GM21737 (cell line): ENCODE measurements around the gene OPRL1.

Source experiments
- ATAC-seq: cut with Tn5 transposase; IDR thresholded peaks from one replicate; pipeline ENCODE4 v1.9.1; 2021; ENCODE audit warnings: mild to moderate bottlenecking, moderate library complexity; ENCODE audit not compliant: unreplicated experiment

OPRL1 gene

DNA sequence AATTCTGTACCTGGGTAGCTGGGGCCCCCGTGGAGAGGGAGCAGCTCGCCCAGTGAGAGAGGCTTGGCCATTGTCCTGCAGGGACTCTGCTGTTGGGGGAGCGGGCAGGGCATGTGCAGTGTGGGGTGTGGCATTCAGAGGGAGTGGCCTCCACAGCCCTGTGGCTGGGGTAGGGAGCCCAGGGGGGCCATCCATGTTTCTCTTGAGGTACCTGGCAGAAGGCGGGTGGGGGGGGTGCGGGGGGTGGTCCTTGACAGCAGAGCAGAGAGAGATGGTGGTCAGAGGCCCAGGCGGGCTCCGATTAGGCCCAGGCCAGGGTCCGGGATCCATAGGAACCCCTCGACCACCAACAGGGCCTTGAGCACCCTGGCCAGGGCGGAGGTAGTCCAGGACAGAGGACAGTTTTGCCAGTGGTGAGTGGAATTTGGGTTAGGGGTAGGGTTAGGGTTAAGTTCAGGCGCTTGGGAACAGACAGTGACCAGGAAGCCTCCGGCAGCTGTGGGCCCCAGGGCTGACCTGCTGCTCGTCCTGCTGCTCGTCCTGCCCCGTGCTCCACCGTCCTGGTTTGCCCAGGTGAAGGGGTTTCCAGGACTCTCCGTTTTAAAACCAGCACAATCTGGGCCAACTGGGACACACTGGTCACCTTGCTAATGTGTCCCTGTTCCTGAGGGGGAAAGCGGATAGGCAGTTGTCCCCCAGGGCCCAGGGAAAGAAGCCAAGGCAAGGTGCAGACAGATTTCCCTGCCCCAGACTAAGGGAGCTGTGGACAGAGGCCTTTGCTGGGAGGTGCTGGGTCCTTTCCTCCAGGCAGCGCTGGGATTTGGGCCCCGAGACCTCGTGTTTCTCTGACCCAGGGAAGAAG lies 59.5 kb downstream of the OPRL1 start:
- no peak for ATAC-seq

DNA sequence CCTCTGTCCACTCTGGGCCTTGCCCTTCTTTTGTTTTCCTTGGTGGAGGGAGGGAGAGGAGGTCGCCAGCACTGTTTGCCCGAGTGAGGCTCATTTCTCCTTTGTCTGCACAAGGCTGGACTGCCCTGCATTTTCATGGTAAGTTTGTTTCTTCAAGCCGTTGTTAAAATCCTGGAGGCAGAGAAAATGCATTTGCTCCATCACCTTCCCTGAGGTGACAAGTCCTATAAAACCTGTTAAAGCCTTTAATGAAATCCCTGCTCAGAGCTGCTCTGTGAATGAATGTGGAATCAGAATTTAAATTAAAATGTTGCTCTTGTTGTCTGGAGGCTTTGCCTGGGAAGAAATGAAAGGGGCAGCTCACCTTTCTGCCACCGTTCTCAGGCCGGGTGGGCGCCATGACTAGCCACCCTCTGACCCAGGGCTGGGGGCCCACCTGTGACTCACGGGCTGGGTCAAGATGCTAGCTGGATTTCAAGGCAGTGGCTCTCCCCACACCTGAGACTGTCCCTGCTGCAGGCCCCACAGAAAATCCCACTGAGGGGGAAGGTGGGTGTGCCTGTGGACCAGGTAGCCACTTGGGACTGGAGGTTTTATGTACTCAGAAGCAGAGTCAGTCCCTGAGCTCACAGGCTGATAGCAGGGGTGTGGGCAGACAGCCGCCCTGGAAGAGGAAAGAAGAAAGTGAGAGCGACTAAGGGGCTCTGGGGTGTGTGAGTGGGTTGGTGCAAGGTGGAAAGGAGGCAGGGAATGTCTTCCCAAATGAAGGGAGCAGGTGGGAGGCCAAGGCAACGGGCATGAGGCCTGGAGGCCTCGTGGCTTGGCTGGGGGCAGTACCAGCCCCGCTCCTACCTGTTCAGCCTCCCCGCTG lies 60.4 kb downstream of the OPRL1 start:
- ATAC-seq = no peak

DNA sequence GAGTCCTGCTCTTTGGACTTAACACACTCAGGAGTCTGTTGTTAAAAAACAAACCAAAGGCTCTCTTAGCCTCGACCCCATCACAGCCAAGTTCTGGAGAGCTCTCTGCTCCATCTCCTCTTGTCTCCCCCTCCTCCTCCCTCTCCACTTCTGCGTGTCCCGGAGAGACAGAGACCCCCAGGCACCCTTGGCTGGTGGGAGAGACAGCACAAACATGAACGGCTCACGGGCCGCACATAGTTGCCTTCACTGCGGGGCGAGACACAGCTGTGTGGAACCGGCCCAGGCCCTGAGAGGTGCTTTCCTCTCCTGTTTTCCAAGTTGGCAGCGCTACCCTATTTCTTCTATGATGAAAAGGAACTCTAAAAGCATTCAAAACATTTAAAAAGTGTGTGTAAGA lies 61.1 kb downstream of the OPRL1 start:
- ATAC-seq = no peak

DNA sequence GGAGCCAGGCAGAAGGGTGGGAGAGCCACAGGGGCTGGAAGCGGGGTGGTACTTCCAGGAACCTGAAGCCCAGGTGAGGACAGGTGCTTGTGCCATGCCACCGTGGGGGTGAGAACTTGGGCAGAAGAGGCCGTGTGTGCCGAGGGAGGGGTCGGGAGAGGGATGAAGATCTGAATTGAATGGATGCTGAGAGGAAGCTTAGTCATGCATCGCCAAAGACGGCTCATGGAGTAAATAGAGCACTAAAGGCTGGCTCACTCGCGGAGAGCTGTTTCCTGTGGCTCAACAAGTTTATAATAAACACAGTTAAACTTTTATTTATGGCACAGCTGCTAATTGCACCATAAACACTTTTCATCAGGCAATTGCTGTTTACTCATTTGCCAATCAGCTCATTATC lies 62.7 kb downstream of the OPRL1 start:
- no peak for ATAC-seq

DNA sequence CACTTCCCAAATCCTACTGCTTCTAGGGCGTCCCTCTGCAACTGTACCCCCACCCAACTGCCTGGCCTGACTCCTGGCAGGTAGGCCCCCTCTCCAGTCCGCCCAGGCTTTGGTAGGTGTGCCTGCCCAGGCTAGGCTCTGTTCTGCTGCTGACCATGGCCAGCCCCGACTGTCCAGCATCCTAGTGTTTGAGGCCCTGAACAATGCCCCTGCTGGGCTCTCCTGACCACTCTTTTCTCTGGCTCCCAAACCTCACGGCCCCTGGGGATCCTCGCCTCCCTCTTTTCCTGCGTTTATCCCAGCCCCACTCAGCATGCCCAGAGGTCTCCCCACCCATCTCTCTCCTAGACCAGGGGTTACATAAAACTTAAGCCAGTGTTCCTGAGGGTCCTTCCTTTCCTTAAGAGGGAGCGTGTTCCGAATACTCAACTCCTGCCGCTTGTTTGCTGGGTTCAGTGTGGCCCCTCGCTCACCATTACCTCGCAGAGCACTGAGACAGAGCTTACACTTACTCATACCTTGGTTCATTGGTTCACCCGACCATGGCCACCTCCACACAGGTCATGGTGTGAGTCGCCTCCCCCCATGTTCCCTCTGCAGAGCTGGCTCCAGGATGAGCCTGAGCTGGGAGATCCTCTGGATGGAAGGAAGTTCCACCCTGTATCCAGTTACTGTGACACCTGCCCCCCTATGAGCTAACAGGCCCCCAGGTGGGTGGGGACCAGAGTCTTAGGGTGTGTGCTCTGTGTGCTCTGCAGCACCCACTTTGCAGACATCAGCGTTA lies 63.3 kb downstream of the OPRL1 start:
- ATAC-seq = no peak

DNA sequence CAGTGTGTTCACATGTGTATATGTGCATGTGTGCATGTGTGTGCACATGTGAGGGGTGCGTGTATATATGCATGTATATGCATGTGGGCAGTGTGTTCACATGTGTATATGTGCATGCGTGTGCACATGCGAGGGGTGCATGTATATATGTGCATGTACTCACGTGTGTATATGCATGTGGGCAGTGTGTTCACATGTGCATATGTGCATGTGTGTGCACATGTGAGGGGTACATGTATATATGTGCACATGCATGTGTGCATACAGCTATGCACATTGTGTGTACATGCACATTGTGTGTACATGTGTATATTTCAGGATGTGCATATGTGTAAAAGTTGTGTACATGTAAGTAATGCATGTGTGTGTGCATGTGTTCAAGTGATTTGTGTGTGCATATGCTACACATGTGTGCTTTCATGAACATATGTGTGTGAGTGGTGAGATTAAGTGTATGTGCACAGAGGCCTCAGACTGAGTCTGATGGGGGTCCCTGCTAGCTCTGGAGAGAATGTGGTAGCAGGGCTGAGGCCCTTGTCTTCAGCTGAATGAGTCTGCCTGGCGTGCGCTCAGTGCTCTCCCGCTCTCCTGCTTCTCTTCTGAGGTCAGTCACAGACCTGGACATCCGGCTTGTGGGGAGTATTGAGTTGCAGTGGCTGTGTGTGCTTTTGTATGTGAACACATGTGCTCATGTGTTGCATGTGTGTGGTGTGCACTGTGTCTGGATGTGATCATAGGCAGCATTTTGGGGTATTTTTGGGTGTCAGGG lies 64.4 kb downstream of the OPRL1 start:
- no peak for ATAC-seq

DNA sequence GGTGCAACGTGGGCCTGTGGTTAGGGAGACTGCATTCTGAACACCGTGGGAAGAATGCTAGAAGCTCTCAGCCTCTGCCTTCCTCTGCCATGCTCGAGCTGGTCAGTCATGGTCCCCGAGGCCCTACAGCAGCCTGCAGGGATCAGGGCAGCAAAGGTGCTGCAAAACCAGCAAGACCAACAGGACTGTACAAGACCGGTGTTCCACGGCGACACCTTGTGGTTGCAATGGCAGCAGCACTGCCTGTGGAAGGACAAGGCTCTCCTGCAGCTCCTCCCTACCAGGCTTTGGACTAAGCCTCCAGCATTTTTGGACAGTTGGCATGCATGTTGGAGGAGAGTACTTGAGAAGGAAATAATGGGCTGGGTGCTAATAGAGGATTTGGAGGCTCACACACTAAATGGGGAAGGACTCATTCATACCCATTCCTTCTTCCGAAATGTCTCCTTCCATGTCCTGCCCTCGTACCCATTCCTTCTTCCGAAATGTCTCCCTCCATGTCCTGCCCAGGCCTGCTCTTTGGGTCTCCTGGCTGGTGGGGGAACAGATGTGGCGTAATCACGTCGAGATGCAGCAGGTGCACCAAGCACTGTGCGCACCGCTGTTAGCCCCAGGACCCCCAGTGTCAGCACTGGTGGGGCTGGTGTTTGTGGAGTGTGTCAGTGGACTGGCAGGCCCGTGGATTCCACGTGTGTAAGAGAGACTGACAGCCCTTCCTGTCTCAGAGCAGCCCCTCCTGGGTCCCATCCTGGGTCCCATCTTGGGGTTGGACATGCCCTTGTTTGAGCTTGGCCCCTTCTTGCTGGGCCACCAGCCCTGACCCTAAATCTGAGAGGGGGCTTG lies 65.8 kb downstream of the OPRL1 start:
- no peak for ATAC-seq

DNA sequence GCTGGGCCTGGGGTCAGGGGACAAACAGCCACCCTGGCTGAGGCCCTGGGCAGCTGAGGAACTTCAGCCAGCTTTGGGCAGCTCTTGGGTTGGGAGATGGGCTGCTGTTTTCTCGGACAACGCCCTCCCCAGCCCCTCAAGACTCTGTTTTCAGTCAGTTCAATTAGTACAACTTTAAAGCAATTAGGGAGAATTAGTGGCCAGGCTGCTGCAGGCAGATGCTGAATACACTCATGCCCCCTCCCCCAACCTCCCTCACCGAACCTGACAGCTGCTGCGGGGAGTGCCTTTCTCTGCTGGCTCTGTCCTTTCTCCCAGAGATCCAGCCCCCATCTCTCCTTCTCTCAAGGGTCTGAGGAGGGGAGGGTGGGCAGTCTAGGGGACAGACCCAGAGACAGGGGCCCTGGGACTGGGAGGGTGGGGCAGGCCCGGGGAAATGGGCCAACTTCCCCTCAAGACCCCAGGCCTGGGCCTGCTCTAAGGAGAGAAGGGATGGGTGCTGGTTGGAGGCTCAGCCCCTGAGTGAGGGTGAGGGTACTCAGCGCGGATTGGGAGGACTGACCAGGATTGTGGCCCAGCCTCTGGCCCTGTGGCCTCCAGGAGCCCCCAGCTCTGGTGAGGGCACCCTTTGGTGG lies 66.5 kb downstream of the OPRL1 start:
- no peak for ATAC-seq

DNA sequence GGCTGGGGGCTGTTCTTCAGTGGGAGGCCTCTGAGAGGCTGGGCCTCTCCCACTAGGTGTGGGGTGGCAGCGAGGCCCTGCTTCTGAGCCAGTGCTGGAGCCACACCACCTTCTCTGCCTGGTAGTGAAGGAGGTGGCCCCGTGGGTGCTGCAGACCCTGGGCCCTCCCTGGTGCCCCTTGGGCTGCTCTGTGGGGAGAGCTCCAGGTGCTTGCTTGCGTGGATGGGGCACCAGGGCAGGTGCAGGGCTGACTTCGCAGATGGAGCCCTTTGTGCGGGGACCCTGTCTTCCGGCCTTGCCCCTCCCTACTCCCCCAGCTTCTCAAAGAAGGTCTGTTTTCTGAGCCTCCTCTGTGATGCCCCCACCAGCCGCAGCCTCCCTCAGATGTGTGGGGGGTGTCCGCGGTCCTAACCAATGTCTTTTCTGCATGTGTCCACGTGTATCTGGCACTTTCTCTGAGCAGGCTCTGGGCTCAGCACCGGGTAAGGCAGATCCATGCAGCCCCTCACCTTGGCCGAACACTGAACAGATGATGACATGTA lies 67.1 kb downstream of the OPRL1 start:
- no peak for ATAC-seq

DNA sequence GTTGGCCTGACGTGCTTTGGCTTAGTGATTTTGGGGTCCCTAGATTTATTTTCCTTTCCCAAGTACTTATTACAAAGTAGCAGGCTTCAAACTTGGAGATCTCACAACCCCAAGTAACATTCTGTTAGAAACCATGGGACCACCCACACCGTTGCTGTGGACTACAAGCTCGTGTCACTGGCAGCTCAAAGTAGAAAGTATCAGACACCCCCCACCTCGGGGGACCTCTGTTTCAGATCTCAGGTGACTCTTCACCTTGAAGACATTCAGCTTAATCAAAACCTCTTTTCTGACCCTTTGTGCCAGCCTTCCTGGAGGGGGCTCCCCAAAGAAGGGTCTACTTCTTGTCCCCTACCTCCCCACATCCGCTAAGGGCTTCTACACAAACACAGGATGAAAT lies 68.7 kb downstream of the OPRL1 start:
- ATAC-seq = no peak

DNA sequence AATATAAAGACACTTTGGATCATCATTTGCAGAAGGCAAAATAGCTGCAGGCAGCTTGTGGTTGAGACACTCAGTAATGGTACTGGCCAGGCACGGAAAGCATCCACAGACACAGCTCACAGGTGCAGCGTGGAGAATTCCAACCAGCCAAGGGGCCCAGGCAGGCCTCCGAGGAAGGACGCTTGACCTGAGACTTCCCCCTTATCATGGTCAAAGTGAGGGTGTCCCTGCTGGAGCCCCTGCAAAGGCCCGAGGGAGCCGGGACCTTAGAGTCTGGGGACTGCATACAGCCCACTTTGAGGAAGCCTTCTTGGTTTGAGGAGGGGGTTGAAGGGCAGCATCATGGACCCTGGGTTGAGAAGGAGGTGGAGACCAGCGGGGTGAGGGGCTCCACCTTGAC lies 69.3 kb downstream of the OPRL1 start:
- ATAC-seq = no peak

DNA sequence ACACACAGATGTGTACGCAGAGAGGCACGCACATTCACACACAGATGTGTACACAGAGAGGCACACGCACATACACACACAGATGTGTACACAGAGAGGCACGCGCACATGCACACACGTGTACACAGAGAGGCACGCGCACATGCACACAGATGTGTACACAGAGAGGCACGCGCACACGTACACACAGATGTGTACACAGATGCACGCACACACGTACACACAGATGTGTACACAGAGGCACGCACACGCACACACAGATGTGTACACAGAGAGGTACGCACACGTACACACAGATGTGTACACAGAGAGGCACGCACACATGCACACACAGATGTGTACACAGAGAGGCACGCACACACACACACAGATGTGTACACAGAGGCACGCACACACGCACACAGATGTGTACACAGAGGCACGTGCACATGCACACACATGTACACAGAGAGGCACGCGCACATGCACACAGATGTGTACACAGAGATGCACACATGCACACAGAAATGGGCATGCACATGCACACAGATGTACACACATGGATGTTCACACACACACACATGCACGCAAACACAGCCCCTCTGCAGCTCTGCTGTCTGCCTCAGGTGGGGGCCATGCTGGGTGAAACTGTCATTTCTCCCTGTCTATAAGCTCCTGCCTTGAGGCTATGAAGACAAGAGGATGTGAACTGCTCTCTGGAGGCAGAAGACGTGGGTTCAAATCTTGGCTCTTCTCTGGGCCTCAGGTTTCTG lies 70.1 kb downstream of the OPRL1 start:
- no peak for ATAC-seq
